ENCODE measurements around the gene TRAPPC10. TPM values are rescaled to one million over a fixed set of nuclear protein-coding genes. Genes with fewer than 3 reads are reported as not detected.

The TRAPPC10 gene
- total RNA-seq, 4 donors from 2014 or later = 27.7 to 53.8 (median 38.4) TPM

DNA sequence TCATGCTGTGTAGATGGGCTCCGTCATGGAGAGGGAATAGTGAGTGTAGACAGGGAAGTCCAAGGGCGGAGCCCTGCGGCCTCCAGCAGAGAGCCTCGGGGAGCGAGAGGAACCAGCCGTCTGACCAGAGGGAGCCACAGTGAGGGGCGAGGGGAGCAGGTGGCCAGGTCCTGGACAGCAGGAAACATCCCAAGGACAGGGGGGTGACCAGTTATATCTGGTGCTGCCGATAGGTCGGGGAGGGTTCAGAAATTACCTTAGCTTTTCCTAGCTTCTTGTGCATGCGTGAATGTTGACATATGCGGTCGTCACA is 46.5 kb downstream of the TRAPPC10 start:
- H3K4me3 ChIP-seq = no peak overlapping the region
- peaks cover 0 to 26% (median 0%) of the 10 kb centered on the region in 4 donors for H3K4me1 ChIP-seq
- DNase-seq (ENCODE audit: low spot score in 2 of 2) = no peak
- H3K36me3 ChIP-seq = peaks cover 0 to 78% (median 3%) of the 10 kb centered on the region in 3 donors
- WGBS, 2 donors = 93% methylated on average over 12 of the region's 12 CpGs
- H3K9me3 ChIP-seq = no peaks in the 10 kb centered on the region
- no peaks in the 10 kb centered on the region for H3K27me3 ChIP-seq
- TF ChIP-seq EP300 (IDR thresholded peaks at IDR 0.05) (no peak), CTCF (IDR thresholded peaks at IDR 0.05) (no peak), POLR2A (IDR thresholded peaks at IDR 0.05) (no peak)
- H3K27ac ChIP-seq = no peak overlapping the region

DNA sequence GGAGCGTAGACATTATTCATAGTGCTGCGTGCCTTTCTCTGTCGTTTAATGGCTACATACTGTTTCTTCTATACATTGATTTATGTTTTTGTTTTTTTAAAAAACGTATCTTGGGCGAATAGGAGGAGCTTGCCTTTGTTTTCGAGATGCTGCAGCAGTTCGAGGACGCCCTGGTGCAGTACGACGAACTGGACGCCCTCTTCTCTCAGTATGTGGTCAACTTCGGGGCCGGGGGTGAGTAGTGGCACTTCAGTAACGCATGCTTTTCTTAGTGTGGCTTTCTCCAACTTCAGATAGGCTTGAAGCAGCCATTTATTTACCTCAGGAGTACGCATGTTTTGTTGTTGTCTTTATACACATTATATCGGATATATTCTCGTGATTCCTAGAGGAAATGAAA is 46.9 kb downstream of the TRAPPC10 start:
- TF ChIP-seq EP300 (IDR thresholded peaks at IDR 0.05) (no peak), POLR2A (IDR thresholded peaks at IDR 0.05) (no peak), CTCF (IDR thresholded peaks at IDR 0.05) (no peak)
- peaks cover 0 to 24% (median 0%) of the 10 kb centered on the region in 4 donors for H3K4me1 ChIP-seq
- DNase-seq (ENCODE audit: low spot score in 2 of 2) = no peak
- no peaks in the 10 kb centered on the region for H3K9me3 ChIP-seq
- no peak overlapping the region for H3K27ac ChIP-seq
- no peak overlapping the region for H3K4me3 ChIP-seq
- WGBS, 2 donors = 90 to 91% methylated on average over 17 of the region's 17 CpGs
- H3K27me3 ChIP-seq = no peaks in the 10 kb centered on the region
- peaks cover 0 to 81% (median 3%) of the 10 kb centered on the region in 3 donors for H3K36me3 ChIP-seq

DNA sequence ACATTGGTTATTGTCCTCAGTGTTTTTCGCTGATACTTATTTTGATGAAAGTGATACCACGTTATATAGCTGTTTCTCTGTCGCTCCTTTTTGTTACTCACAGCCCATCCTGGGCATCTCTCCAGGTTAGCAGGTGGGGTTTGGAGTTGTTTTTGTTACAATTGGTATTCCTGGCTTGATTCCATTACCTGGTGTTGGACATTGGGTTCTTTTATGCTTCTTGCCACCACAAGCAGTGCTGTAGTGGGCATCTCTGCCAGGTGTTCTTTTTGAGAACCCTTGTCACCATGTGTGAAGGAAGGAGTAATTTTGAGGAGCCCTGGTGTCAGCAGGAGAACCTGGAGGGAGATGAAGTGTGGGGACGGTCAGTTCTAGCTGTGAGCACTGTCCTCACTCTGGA is 47.6 kb downstream of the TRAPPC10 start:
- no peaks in the 10 kb centered on the region for H3K9me3 ChIP-seq
- H3K4me1 ChIP-seq = peaks cover 0 to 17% (median 0%) of the 10 kb centered on the region in 4 donors
- WGBS, 2 donors = 95 to 96% methylated on average over 4 of the region's 4 CpGs
- H3K4me3 ChIP-seq = no peak overlapping the region
- TF ChIP-seq POLR2A (IDR thresholded peaks at IDR 0.05) = no peak
- TF ChIP-seq EP300 (IDR thresholded peaks at IDR 0.05) = no peak
- TF ChIP-seq CTCF (IDR thresholded peaks at IDR 0.05) = no peak
- no peak for DNase-seq (ENCODE audit: low spot score in 2 of 2)
- H3K27me3 ChIP-seq = no peaks in the 10 kb centered on the region
- H3K36me3 ChIP-seq = peaks cover 0 to 87% (median 3%) of the 10 kb centered on the region in 3 donors
- no peak overlapping the region for H3K27ac ChIP-seq

DNA sequence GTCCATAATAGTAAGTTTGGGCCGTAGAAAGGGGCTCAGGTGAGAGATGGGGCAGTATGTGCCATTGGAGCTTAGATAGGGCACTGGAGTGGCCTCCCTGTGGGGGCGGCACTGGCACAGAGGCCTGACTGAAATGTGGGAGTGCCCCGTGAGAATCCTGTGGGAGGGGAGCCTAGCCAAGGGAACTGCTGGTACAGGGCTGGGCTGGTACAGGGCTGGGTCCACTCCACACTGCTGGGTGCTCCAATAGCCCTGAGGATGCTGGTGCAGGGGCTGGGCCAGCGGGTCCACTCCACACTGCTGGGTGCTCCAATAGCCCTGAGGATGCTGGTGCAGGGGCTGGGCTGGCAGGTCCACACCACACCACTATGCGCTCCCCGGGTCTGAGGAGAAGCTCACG is 50.3 kb downstream of the TRAPPC10 start:
- no peak for DNase-seq (ENCODE audit: low spot score in 2 of 2)
- Histone ChIP-seq H3K4me1 (peaks cover 0 to 11% (median 0%) of the 10 kb centered on the region in 4 donors), H3K4me3 (no peak overlapping the region), H3K36me3 (peaks cover 0 to 91% (median 9%) of the 10 kb centered on the region in 3 donors), H3K27me3 (no peaks in the 10 kb centered on the region), H3K27ac (peak overlapping the region in 1 of 4 donors; percentile 37), H3K9me3 (no peaks in the 10 kb centered on the region)
- TF ChIP-seq EP300 (IDR thresholded peaks at IDR 0.05) = no peak
- 84 to 87% methylated on average over 7 of the region's 7 CpGs for WGBS, 2 donors

DNA sequence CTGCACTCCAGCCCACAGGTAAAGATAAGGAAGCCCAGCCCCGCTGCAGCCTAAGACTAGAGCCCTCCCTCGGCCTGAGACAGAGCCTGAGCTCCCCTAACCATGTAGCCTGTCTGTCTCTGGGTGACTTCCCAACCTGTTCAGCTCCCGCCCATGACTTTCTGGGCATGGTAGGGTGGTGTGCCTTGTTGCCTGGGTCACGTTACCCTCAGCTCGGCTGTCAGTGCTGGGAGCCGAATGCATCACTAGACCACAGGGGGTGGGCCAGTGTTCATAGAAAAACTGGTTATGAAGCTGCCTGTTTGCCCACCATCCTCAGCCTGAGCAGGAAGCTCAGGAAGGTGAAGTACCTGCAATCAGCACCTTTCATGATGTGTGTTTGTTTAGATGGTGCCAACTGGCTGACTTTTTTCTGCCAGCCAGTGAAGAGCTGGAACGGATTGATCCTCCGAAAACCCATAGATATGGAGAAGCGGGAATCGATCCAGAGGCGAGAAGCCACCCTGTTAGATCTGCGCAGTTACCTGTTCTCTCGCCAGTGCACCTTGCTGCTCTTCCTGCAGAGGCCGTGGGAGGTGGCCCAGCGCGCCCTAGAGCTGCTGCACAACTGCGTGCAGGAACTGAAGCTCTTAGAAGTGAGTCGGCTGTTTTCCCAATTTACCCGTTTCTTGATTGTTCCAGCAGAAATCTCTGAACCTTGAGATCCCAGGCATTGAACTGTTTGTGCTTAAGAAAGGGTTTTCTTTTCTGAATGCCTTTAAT is 51.2 kb downstream of the TRAPPC10 start:
- no peak for DNase-seq (ENCODE audit: low spot score in 2 of 2)
- TF ChIP-seq EP300 (IDR thresholded peaks at IDR 0.05) (no peak), CTCF (IDR thresholded peaks at IDR 0.05) (no peak), POLR2A (IDR thresholded peaks at IDR 0.05) (no peak)
- Histone ChIP-seq H3K36me3 (peaks cover 0 to 84% (median 9%) of the 10 kb centered on the region in 3 donors), H3K9me3 (no peaks in the 10 kb centered on the region), H3K27me3 (no peaks in the 10 kb centered on the region), H3K4me1 (peaks cover 0 to 11% (median 0%) of the 10 kb centered on the region in 4 donors), H3K27ac (peak overlapping the region in 1 of 4 donors; percentile 37), H3K4me3 (no peak overlapping the region)
- 92 to 93% methylated on average over 16 to 19 of the region's 19 CpGs for WGBS, 2 donors
